Hepatic stellate cell (primary cell): ENCODE measurements around the gene VIPR2.

Source experiments
- DNase-seq: peaks from one replicate; pipeline ENCODE4 v3.0.0; 2011; ENCODE audit warnings: low spot score

The VIPR2 gene

DNA sequence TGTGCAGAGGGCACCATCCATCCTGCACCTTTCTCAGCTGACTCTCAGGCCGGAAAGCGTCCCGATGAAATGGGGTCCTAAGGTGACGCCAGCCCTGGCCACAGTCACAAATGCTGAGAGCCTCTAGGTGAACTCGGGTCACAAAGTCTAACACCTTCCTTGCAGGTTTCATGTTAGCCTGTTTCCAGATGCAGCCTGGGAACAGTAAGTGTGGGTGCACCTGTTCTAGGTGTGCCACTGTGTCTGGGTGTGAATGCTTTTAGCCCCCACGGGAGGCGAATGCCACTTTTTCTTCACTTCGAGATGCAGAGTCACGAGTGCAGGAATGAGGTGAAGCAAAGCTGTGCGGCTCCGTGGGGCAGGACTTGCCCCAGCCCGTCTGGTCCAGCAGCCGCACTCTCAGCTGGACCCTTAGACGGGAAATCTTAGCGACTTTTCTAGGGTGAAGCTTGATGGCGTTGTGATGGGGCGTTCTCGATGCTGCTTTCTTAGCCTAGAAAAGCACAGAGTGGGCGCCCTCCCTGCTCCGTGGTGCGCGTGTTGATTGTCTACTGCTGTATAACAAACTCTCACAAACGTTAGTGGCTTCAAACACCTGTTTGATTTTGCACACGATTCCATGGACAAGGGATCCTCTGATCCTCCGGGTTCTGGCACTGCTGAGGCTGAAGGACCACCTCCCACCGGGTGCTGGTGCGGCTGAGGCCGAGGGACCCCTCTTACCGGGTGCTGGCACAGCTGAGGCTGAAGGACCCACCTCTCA lies 13.6 kb upstream of the VIPR2 start:
- DNase-seq = no peak

DNA sequence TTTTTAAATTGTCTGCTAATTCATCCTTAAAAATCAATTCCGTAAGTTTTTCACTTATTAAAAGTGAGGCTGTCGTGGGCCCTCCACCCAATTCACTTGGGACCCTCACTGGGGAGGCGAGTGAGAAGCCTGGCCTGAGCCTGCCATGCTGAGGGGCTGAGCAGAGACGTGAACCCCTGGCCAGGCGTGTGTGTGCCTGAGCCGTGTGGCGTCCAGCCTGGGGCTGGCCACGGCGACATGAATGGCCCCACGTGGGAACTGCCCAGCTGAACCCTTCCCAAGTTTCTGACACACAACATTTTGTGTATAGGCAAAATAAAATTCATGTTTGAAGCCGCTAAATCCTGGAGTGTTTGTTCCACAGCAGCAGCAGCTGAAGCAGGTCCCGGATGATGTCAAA lies 13.0 kb upstream of the VIPR2 start:
- DNase-seq = no peak

DNA sequence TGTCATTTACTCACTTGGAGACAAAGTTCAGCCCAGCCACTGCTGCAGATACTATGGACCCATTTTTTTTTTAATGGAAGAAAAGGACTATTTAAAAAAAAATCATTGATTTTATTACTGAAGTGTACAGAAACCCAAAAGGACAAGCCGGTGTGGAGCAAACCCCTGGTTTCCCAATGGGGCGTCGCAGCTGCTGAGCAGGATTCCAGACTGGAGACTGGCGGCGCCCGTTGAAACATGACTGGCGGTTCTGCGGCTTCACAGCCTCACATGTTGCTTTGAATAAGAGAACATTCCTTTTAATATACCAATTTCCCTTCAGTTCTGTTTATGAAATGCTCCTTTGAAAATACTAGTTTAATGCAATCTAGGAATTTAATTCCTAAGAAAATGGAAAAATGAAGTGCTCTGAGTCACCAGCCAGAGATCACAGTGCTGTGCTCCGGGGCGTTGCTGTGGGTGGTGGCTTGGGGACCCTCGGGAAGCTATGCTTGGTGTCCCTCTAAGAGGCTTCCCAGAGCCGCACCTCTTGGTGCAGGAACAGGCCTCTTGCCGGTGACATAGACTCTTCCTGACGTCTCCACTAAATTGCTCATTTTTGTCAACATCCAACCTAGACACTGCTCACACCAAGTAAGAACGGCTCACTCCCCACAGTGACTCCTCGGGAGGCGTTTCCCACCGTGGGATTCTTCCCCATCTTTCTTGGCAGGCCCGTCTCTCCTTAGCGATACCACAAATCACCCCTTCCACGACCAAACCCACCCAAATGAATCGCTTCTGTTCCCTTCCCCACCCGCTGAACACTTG lies 12.0 kb upstream of the VIPR2 start:
- no peak for DNase-seq

DNA sequence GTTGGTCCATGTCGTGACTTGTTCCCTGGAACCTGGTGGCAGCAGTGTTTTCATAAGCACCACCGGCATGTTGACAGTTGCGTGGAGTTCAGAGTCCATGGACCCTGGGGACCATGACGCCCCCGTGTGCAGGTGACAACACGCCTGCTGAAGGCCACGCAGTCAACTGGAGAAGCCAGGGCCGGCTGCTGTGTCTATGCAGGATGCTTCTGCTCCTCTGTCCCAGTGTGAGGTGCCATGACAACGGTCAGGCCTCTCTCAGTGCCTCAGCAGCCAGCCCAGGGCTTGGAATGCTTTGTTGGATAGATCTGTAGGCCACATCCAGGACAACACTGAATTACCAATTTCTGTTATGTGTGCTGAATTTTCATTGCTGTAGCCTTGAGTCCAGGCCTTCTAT lies 10.7 kb upstream of the VIPR2 start:
- no peak for DNase-seq

DNA sequence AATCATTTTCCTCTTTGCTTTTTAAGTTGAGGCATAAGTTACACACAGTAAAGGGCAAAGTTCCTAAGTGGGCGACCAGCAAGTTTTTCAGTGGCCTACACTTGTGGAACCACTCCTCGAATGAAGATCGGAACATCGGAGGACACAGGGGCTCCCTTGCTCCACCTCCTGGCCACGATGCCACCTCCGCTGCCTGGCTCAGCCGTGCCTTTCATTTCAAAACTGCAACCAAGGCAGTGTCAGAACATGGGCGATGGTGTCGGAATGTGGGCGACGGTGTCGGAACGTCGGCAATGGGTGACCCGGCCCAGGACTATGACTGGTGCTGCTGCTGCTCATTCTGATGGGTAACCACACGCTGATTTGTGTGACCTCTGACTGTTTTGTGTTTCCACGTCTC lies 9.6 kb upstream of the VIPR2 start:
- DNase-seq = no peak

DNA sequence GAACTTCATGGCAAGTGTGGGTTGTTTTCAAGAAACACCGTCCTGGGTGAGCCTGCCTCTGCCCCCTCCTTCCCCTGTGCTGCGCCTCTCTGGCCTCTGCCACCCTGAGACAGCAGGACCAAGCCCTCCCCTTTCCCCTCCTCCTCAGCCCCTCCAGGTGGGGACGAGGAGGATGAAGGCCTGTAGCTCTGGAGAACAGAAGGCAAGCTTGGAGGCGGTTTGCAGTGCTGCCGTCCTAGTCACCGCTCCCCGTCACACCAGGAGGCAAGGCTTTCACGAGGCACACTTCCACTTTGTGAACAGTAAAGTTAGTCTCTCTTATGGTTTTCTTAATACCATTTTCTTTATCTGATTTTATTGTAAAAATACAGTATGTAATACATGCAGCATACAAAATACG lies 8.8 kb upstream of the VIPR2 start:
- DNase-seq = no peak

DNA sequence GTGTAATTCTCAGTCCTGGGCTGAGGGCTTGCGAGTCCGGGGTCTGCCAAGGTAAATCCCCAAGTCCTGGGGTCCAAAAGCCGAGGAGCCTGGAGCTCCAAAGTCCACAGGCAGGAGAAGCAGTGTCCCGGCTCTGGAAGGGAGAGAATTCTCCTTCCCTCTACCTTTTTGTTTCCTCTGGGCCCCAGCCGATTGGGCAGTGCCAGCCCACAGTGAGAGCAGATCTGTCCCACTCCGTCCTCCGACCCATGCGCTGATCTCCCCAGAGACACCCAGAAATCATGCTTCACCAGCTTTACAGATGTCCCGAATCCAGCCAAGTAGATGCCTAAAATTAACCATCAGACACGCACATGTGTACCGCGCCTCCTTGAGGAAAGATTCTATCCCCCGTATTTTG lies 8.1 kb upstream of the VIPR2 start:
- DNase-seq = no peak

DNA sequence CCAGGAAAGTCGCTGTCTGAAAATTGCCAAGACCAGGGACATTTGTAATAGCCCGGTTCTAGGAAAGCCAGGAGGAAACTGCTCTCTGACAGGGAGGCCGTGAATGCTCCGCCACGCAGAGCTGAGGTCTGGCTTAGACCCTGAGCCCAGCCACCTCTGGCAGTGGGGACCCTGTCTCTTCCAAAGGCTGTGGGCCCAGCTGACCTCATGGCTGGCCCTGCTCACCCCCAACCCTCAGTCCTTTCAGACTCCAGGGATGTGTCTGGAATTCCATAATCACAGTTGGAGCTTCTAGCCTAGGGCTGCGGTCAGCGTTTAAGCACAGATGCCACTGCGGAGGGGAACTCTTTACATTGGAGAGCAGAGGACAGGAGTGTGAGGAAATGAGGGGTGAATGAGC lies 6.6 kb upstream of the VIPR2 start:
- no peak for DNase-seq

DNA sequence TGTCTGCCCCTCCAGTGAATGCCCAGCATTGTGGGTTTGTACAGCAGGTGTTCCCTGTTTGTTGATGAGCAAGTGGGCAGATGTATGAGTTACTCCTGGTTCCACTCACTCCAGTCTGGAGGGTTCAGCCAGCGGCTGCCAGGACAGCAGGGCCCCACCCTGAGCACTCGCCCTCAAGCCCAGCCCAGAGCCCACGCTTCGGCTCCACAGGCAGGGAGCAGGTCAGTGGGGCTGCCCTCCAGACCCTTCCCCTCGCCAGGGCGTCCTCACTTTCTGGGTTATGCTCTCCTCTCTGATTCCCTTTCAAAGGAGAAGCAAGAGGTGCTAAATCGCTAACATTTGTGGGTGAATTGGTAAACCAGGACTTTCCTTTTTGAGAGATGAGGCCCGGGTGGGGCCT lies 4.8 kb upstream of the VIPR2 start:
- DNase-seq = no peak

DNA sequence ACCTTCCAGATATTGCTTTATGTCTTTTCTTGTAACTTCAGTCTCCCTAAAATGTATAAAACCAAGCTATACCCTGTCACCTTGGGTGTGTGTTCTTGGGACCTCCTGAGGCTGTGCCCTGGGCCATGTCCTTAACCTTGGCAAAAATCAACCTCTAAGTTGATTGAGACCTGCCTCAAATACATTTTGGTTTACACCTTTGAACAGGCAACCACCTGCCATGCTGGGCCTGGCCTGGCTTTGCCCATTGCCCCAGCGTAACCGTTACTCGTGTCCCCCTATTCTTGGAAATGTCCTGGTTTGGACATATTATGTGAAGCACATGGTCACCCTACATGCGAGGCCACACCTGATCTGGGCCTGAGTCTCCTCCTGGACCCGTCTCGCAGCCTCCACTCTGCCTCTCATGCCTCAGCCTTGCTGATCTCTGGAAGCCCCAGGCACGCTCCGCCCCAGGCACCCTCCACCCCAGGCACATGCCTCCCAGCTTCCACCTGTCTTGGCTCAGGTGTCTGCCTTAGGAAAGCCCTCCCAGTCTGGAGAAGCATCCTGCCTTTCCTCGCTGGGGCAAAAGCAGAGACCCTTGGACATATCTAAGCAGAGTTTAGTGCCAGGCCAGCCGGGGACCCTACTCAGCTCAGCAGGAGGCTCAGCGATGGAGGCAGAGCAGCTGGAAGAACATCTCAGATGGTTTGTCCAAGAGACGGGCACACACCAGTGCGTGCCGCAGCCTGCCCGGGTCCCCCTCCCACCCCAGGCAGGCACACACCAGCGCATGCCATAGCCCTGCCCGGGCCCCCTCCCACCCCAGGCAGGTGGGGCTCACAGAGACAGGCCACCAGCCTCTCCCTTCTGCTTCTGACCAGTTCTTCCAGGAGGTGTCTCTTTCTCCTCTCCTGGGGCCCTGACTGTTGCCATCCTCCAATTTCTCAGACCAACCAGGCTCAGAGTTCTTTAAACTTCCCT lies 4.0 kb upstream of the VIPR2 start:
- no peak for DNase-seq

DNA sequence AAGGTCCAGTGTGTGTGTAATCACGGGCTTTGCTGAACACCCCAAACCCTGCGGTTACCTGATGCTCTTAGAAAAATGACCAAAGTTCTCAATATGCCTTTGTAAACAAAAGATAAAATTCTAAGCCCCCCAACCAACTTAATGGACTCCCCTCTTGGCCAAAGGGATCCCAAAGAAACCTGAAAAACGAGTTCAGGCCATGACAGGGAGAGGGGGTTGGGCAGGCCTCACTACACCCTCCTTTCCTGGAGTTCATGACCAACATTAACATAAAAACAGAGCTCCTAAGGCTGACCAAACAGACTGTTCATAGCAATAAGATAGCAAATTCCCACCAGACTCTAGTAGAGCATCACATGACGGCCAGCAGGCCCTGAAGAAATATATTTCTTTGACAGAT lies 3.0 kb upstream of the VIPR2 start:
- no peak for DNase-seq

DNA sequence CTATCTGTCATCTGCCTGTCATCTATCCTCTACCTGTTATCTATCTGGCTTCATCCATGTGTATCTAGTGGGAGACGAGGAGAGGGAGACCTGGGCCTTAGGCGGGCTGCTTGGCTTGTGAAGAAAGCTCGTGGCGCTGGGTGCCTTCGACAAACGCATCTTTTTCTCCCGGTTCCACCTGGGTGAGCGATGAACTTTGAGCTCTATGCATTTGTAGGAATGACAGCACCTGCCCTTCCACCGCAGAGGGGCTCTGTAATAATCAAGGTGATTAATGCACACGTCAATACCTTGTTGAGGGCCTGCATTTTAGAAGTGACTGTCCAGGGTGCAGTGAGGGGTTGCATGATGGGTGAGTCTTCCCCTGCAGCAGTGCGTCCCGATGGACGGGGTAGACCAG lies 2.6 kb upstream of the VIPR2 start:
- no peak for DNase-seq

DNA sequence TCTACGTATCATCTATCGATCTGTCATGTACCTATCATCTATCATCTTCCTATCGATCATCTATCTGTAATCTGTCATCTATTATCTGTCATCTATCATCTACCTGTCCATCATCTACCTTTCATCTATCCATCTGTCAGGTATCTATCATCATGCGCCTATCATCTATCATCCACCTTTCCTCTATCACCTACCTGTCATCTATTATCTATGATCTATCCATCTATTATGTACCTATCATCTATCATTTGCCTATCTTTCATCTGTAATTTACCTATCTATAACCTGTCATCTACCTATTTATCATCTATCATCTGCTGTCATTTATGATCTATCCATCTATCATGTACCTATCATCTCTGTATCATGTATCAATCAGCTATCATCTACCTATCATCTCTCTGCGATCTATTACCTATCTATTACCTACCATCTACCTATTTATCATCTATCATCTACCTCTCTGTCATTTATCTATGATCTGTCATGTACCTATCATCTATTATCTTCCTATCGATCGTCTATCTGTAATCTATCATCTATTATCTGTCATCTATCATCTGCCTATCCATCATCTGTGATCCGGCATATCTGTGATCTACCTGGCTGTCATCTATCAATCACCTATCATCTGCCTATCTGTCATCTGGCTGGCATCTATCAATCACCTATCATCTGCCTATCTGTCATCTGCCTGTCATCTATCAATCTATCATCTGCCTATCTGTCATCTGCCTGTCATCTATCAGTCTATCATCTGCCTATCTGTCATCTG lies 1.6 kb upstream of the VIPR2 start:
- no peak for DNase-seq

DNA sequence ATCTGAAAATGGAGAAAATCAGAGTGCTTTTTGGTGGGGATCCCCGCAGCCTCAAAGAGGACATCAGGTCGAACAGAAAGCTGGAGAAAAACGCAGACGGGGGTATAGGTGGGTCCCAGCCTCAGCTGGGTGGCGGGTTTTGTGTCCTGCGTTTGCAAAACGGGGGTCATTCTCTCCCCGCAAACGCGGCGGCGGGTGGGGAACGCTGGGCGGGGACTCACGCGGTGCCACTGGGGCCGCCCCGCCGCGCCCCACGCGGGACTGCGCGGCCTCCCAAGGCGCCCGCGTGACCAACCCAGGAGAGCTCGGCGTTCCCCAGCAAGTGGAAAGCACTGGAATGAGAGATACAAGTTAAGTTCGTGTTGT lies 806 bp upstream of the VIPR2 start:
- no peak for DNase-seq

DNA sequence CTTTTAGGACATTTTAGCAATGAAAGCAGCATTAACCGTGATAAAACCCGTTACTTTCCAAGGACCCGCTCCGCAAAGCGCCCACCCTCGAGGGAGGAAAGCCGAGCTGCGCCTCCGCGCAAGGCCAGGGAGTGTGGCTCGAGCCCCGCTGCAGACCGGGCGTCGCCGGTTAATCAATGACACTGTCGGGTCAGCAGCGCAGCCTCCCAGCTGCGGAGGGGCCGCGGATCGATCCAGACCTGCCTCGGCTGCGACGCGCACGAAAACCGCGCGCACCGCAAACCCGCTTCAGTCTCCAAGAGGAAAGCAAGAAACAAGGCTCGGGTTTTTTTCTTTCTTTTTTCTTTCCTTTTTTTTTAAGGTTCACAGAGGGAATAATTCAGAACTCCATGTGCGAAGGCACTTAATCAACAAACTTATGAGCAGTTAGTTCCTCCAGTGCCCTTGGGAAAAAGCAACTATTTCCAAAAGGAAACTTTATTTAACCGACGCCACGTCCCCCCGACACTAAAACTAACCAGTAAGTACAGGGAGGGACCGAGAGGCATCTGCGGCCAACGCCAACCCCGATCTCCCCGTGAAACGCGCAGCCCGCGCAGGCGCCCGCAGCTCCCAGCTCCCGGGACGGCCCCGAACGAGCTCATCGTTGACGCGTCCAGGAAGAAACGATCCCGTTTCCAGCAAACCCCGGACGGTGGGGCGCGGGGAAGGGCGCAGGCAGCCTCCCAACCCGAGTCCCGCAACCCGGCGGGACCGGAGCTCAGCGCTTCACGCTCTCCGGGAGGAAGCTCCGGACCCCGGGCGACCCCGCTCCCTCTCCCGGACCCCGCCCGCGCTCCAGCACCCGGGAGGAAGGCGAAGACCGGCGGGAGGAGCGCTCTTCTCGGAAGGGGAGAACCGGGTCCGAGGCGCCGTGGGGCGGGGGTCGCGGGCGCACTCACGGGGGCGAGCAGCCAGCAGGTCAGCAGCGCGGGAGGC lies 598 bp downstream of the VIPR2 start:
- DNase-seq = no peak

DNA sequence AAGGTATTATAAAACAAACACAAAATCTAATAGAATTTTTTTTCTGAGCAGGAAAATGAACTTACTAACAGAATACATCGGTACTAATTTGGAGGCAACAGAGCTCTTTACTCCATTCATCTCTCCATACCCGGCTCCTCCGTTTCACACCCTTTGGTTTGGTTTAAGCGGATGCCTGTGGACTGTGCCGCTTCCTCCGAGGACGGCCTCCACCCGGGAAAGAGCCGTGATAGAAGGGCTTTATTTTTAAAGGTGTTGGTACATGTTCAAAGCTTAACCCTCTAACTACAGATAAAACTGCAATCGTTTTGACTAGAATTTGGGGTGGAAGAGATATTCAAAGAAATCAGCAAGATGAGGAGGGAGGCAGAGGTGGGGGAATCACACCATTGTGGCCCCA lies 1.9 kb downstream of the VIPR2 start:
- DNase-seq = no peak

DNA sequence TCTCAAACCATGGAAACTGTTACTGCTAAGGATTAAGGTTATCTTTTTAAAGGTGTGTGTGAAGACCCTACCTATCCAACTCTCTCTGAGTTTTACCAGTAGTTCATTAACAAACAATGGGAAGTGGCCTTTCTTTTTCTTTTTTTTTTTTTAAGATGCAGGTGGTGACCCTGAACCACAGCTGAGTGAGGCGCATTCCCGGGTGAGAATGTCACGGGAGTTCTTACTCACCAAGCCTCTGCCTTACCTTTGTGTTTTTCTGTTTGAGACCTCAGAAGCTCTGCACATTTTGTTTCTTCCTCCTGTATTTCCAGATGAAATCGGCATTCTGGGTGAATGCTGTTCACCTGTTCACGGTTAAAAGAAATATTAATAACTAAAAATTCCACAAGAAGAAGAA lies 2.5 kb downstream of the VIPR2 start:
- no peak for DNase-seq

DNA sequence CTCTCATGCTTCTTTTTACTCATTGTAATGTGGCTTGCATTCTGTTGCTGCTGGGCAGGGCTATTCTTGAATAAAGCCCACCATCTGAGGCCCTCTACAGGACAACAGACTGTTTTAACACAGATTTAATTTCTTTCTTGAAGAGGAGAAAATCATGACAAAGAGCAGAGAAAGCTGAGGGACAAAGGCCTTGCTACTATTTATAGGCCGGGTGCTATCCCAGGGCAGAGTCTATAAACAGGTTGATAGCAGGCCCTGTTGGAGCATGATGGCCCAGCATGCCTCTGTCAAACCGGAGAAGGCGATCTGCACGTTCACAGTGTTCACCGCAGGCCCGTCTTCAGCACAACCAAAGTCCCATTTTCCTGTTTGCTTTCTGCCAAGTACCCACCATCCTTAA lies 3.0 kb downstream of the VIPR2 start:
- DNase-seq = no peak

DNA sequence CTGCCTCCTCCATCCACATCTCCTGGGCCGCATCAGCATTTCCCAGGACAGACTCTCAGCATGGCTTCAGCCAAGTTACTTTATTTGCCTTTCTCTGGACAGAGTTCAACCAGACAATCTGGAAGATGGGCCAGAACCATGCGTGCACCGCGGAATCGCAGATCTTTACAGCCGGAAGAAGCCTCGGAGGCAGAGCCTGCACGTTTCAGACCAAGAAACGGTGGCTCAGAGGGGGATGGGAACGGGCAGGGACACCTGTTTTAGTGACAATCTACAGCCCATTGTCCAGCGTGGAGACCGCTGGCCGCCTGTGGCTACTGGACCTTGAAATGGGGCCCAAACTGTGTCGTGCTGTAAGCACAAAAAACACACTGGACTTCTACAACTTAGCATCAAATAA lies 3.5 kb downstream of the VIPR2 start:
- DNase-seq = no peak

DNA sequence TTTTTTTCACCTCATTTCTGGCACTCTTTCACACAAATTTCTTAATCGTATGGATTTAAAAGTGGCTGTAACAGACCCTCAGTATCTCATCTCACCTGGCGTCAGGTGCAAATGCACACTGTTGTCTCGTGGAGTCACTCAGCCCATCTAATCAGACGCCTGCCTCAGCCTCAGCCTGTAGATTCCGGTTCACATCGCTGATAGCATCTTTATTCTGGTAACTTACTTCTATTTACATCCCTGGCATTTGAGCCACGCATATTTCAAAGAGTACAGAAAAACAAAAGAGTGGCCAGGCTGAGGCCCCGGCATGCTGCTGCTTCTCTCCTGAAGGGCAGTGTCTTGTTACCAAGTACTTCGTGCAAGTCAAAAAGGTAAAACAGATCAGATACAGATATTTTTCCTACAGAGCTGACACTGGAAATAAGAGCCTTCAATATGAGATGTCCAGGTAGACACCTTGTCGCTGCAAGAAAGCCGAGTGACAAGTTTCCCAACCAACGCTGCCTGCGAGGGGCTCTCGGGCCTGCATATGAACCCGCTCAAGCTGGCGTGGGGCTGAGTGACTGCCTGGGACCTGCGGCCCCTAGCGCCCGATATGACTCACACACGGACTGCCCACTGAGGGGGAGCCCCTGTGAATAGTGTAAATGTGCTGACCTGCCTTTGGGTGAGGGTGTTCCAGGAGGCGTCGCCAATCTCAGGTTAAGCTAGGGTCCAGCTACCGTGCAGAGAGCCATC lies 4.3 kb downstream of the VIPR2 start:
- no peak for DNase-seq
